ENCODE data around the gene MDP1.

DNA sequence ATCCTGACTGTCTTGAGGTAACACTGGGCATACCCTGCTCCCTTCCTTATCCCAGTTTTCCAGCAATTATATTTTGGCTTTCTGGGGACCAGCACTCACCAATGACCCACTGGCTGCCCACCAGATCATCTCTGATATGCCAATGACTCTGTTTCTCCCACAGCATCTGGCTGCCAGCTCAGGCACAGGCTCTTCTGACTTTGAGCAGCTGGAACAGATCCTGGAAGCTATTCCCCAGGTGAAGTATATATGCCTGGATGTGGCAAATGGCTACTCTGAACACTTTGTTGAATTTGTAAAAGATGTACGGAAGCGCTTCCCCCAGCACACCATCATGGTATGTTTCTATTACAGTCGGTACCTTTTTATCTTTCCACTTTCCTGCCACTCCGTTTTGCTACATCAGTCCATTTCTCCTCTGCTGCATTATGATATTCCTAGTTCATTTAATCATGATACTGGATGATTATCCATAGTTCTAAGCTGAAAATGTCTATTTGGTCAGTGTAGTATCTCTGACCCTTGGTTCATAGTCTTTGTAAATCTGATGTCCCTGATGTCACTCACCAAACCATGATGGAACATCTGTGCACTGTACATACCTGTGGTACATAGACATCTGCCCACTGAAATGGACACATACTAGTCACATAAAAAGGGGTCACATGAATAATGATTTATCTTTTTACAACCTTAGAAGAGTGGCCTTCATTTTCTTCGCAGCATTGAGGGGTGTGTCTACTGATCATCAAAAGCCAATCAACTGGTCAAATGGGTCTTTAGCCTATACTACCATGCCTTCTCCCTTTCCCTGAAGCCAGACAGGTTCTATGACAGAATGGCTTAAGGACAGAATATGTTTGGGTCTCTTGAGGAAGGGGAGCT, 20.2 kb upstream of the MDP1 start:
- no peak for TF ChIP-seq POLR2A (IDR thresholded peaks at IDR 0.05; ENCODE audit: low read depth)
- TF ChIP-seq, protein P1, sequence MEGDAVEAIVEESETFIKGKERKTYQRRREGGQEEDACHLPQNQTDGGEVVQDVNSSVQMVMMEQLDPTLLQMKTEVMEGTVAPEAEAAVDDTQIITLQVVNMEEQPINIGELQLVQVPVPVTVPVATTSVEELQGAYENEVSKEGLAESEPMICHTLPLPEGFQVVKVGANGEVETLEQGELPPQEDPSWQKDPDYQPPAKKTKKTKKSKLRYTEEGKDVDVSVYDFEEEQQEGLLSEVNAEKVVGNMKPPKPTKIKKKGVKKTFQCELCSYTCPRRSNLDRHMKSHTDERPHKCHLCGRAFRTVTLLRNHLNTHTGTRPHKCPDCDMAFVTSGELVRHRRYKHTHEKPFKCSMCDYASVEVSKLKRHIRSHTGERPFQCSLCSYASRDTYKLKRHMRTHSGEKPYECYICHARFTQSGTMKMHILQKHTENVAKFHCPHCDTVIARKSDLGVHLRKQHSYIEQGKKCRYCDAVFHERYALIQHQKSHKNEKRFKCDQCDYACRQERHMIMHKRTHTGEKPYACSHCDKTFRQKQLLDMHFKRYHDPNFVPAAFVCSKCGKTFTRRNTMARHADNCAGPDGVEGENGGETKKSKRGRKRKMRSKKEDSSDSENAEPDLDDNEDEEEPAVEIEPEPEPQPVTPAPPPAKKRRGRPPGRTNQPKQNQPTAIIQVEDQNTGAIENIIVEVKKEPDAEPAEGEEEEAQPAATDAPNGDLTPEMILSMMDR (IDR thresholded peaks at IDR 0.05) = no peak
